T-cell (primary cell): ENCODE data around the gene CASK. TPM values are rescaled to one million over a fixed set of nuclear protein-coding genes. Genes with fewer than 3 reads are reported as not detected.

Experiments
- ATAC-seq, 4 experiments: fragments of 200-7000 bp in 3 of 4; fragments of 150-1000 bp in 1 of 4; cut with Tn5 transposase; replicated peaks in 1 of 4; 1 replicate in 3 of 4; 2 replicates in 1 of 4; pipeline ENCODE4 v1.10.0; 2021; ENCODE audit warnings: moderate library complexity in 3 of 4, mild to moderate bottlenecking in 2 of 4, moderate number of reproducible peaks in 1 of 4
- CTCF ChIA-PET, 2 donors: fragments of 300-600 bp; sonication (Branson Sonifier 250); formaldehyde crosslinking; loops; one replicate each; lab custom pipeline; 2022; ENCODE audit warnings: antibody characterized with exemption in 2 of 2; lab: Charles Lee
- POLR2A ChIA-PET, 2 donors: fragments of 300-600 bp; sonication (Branson Sonifier 250); formaldehyde crosslinking; loops; one replicate each; lab custom pipeline; 2022; ENCODE audit warnings: antibody characterized with exemption in 2 of 2; lab: Charles Lee
- DNase-seq, 35 experiments: peaks; one replicate each; pipeline versions ENCODE4 v3.0.0 to v3.0.0-alpha.2; 2013 to 2023
- H3K27ac ChIP-seq: one replicate; pipeline ENCODE4 v1.5.1; 2013; ENCODE audit warnings: low read length
- H3K27me3 ChIP-seq, 2 experiments: replicated peaks in 1 of 2; 1 replicate in 1 of 2; 2 replicates in 1 of 2; pipeline versions ENCODE4 v1.6.1 to v1.7.0; 2013; ENCODE audit warnings: low read length in 1 of 2, mixed read lengths in 1 of 2; ENCODE audit not compliant: control insufficient read depth in 2 of 2, insufficient read depth in 2 of 2; ENCODE audit errors: extremely low read depth in 1 of 2
- H3K36me3 ChIP-seq, 2 donors: 1 replicate in 1 of 2; 2 replicates in 1 of 2; pipeline versions ENCODE4 v1.6.1 to v1.7.0; 2013; ENCODE audit warnings: low read length in 1 of 2; ENCODE audit not compliant: control insufficient read depth in 2 of 2, insufficient read depth in 1 of 2; ENCODE audit errors: extremely low read depth in 1 of 2
- H3K4me1 ChIP-seq, 2 experiments: 1 replicate in 1 of 2; 2 replicates in 1 of 2; pipeline versions ENCODE4 v1.6.1 to v1.7.0; 2013; ENCODE audit warnings: low read length in 2 of 2, mixed read lengths in 1 of 2; ENCODE audit not compliant: insufficient read depth in 2 of 2, control insufficient read depth in 1 of 2; ENCODE audit errors: extremely low read depth in 1 of 2
- H3K4me3 ChIP-seq, 2 donors: 1 replicate in 1 of 2; 2 replicates in 1 of 2; pipeline versions ENCODE4 v1.5.1 to v1.7.0; 2013; ENCODE audit warnings: mild to moderate bottlenecking in 2 of 2, low read length in 1 of 2, moderate library complexity in 1 of 2; ENCODE audit not compliant: control insufficient read depth in 1 of 2; ENCODE audit errors: extremely low read depth in 1 of 2
- H3K9me3 ChIP-seq: 2 replicates; pipeline ENCODE4 v1.7.0; 2013
- H3K27ac Mint-ChIP-seq, 2 donors: one replicate each; pipeline ENCODE4 v1.8.0; 2020 to 2021; ENCODE audit warnings: mild to moderate bottlenecking in 2 of 2, mixed read lengths in 2 of 2
- H3K27me3 Mint-ChIP-seq, 2 donors: one replicate each; pipeline ENCODE4 v1.8.0; 2021 to 2022; ENCODE audit warnings: mixed read lengths in 2 of 2
- H3K36me3 Mint-ChIP-seq: one replicate; pipeline ENCODE4 v1.8.0; 2021; ENCODE audit warnings: mixed read lengths
- H3K4me1 Mint-ChIP-seq, 3 donors: one replicate each; pipeline ENCODE4 v1.8.0; 2020 to 2022; ENCODE audit warnings: mixed read lengths in 3 of 3, mild to moderate bottlenecking in 1 of 3
- H3K4me3 Mint-ChIP-seq, 3 donors: one replicate each; pipeline ENCODE4 v1.8.0; 2020 to 2022; ENCODE audit warnings: mild to moderate bottlenecking in 3 of 3, mixed read lengths in 3 of 3, moderate library complexity in 3 of 3
- H3K9me3 Mint-ChIP-seq, 3 donors: one replicate each; pipeline ENCODE4 v1.8.0; 2020 to 2022; ENCODE audit warnings: mixed read lengths in 3 of 3
- WGBS: methylation state at CpG from one replicate; pipeline ENCODE4 v1.1.5; 2013; ENCODE audit warnings: missing lambda C conversion rate; ENCODE audit not compliant: insufficient coverage; 5-methylcytosine and 5-hydroxymethylcytosine counted together
- total RNA-seq, 35 experiments: library from RNA in 6 of 35; stranded (reverse) in 6 of 35; fragments of 120-200 nt in 1 of 35; gene quantifications; one replicate each; pipeline versions ENCODE4 v1.2.1 to v1.2.4 and lab custom pipeline; 2013 to 2026

CASK gene
- total RNA-seq, 5 donors from 2014 or later (not counting 1 experiment from before 2014, with no cell fraction given), result 52.6 to 81.6 (median 67.5) TPM

GRCh38 chrX:41718481-41719235 is 204.7 kb downstream of the CASK start:
- H3K4me3 ChIP-seq, result no peak overlapping the region
- ChIA-PET POLR2A (no interaction called here), CTCF (no interaction called here)
- DNase-seq (no peak), ATAC-seq (no peak)
- H3K4me3 Mint-ChIP-seq, result no peak overlapping the region
- H3K27me3 Mint-ChIP-seq, result peaks cover 0 to 4% of the 10 kb centered on the region in 2 donors
- H3K4me1 ChIP-seq, result peaks cover 0 to 27% of the 10 kb centered on the region in 2 experiments
- H3K4me1 Mint-ChIP-seq, result peaks cover 27 to 50% (median 34%) of the 10 kb centered on the region in 3 donors
- peaks cover 4 to 10% (median 7%) of the 10 kb centered on the region in 3 donors for H3K9me3 Mint-ChIP-seq
- H3K27me3 ChIP-seq, result no peaks in the 10 kb centered on the region
- H3K36me3 ChIP-seq, result peaks cover 0 to 4% of the 10 kb centered on the region in 2 donors
- no CpG with 5 or more reads among the region's 4 CpGs for WGBS
- peaks cover 50% of the 10 kb centered on the region for H3K36me3 Mint-ChIP-seq
- no peak overlapping the region for H3K27ac Mint-ChIP-seq
- no peaks in the 10 kb centered on the region for H3K9me3 ChIP-seq
- peak overlapping the region; percentile 23 for H3K27ac ChIP-seq

DNA sequence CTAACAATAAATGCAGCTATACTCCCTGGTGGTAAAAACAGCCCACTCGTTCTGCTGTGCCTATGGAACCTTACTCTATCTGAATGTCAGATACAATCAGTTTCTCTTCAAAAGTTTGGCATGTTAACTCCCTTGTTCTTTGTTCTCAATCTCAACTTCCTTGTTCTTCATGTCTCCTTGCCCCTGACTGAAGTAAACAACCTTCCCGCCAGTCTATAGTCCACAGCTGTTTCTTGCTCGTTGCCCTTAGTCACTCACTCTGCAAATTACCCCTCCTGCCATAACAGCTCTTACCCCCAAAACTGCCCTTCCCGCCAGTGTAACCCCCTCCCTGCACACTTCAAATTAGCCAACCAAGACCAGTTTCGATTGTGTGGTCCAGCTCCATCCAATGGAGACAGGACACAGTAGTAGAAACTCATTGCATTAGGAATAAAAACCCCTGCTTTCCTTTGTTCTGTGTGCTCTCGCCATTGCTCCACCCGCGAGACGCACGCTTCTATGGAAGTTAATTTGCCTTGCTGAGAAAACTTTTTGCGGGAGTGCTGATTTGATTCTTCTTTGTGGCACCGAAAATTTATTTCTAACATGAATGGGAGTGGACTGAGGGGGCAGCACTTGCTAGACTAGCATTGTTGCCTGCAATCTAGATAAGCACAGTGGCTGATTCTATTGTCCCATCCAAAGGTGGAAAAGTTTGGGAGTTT is 206.4 kb downstream of the CASK start:
- Mint-ChIP-seq H3K36me3 (peaks cover 46% of the 10 kb centered on the region), H3K4me1 (peaks cover 24 to 41% (median 24%) of the 10 kb centered on the region in 3 donors), H3K27ac (peak overlapping the region; percentile 40 to 61), H3K4me3 (peak overlapping the region in 1 of 3 donors; percentile 19), H3K27me3 (no peaks in the 10 kb centered on the region), H3K9me3 (peaks cover 4 to 7% (median 6%) of the 10 kb centered on the region in 3 donors)
- peaks cover 0 to 24% of the 10 kb centered on the region in 2 experiments for H3K4me1 ChIP-seq
- CTCF ChIA-PET, result no interaction called here
- peaks cover 0 to 4% of the 10 kb centered on the region in 2 donors for H3K36me3 ChIP-seq
- POLR2A ChIA-PET, result interaction anchor here in 1 of 2 donors (1.0 kb wide), 1 partner anchor 11 kb away, joined by 3 read pairs; no protein-coding TSS in a partner anchor
- WGBS, result 73% methylated on average over 3 of the region's 12 CpGs
- no peak overlapping the region for H3K27ac ChIP-seq
- H3K4me3 ChIP-seq, result no peak overlapping the region
- H3K27me3 ChIP-seq, result no peaks in the 10 kb centered on the region
- DNase-seq, result no peak
- ATAC-seq, result peak in 1 of 4 experiments; percentile 24
- no peaks in the 10 kb centered on the region for H3K9me3 ChIP-seq

DNA sequence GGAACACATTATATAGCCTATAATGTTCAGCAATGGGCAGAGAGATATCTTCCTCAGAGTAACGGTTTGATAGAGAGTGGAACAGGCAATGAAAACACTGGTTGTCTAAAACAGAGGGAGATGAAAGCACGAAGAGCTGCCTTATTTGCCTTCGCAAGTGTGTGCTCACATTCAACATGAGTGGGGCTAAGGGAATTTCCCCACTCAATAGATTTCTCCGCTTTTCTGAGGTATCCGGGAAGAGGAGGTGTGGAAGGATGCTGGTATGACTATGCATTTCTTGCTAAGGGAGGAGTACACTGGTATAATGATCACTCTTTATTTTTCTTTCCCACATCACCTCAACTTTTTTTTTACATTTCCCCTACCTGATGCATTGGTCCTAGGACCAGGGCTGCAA is 207.1 kb downstream of the CASK start:
- DNase-seq (no peak), ATAC-seq (no peak)
- H3K9me3 ChIP-seq, result no peaks in the 10 kb centered on the region
- peaks cover 22 to 37% (median 24%) of the 10 kb centered on the region in 3 donors for H3K4me1 Mint-ChIP-seq
- no peak overlapping the region for H3K27ac ChIP-seq
- WGBS, result no CpG with 5 or more reads among the region's 5 CpGs
- CTCF ChIA-PET, result no interaction called here
- H3K4me3 ChIP-seq, result no peak overlapping the region
- peaks cover 0 to 3% of the 10 kb centered on the region in 2 donors for H3K27me3 Mint-ChIP-seq
- no peak overlapping the region for H3K27ac Mint-ChIP-seq
- no peak overlapping the region for H3K4me3 Mint-ChIP-seq
- H3K36me3 Mint-ChIP-seq, result peaks cover 42% of the 10 kb centered on the region
- peaks cover 0 to 4% of the 10 kb centered on the region in 2 donors for H3K36me3 ChIP-seq
- POLR2A ChIA-PET, result interaction anchor here in 1 of 2 donors (0.7 kb wide), 1 partner anchor 1925 kb away, joined by 3 read pairs; no protein-coding TSS in a partner anchor
- peaks cover 0 to 24% of the 10 kb centered on the region in 2 experiments for H3K4me1 ChIP-seq
- H3K9me3 Mint-ChIP-seq, result peaks cover 4 to 7% (median 6%) of the 10 kb centered on the region in 3 donors
- H3K27me3 ChIP-seq, result no peaks in the 10 kb centered on the region

GRCh38 chrX:41711021-41711667 is 212.2 kb downstream of the CASK start:
- H3K27ac ChIP-seq, result no peak overlapping the region
- POLR2A ChIA-PET, result no interaction called here
- H3K36me3 Mint-ChIP-seq, result peaks cover 16% of the 10 kb centered on the region
- no peaks in the 10 kb centered on the region for H3K27me3 ChIP-seq
- H3K27ac Mint-ChIP-seq, result no peak overlapping the region
- no peaks in the 10 kb centered on the region for H3K9me3 ChIP-seq
- H3K36me3 ChIP-seq, result no peaks in the 10 kb centered on the region
- CTCF ChIA-PET, result no interaction called here
- H3K4me1 Mint-ChIP-seq, result peaks cover 23 to 43% (median 24%) of the 10 kb centered on the region in 3 donors
- no peak overlapping the region for H3K4me3 Mint-ChIP-seq
- DNase-seq (no peak), ATAC-seq (no peak)
- peaks cover 0 to 5% of the 10 kb centered on the region in 2 donors for H3K27me3 Mint-ChIP-seq
- H3K4me3 ChIP-seq, result no peak overlapping the region
- peaks cover 0 to 5% of the 10 kb centered on the region in 2 experiments for H3K4me1 ChIP-seq
- WGBS, result 86% methylated on average over 1 of the region's 5 CpGs
- H3K9me3 Mint-ChIP-seq, result no peaks in the 10 kb centered on the region

DNA sequence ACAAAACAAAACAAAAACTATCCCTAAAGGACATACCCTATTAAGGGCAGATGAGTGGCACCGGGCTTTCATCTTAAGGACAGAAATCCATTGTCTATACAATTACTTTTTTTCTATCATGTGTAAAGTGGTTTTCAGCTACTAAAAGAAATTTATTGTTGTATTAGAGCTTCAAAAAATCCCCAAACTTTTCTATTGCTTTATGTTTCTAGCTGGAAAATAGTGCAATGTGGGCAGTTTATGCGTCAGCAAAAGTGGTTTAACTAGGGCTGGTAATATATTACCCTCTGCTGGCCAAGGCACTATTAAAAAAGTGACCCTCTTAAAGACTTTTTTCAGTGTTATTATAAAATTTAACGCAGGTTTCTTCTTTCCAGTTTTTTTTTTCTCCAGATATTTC is 214.9 kb downstream of the CASK start:
- H3K4me3 ChIP-seq, result no peak overlapping the region
- CTCF ChIA-PET, result interaction anchor here in 1 of 2 donors (0.6 kb wide), 1 partner anchor 251 kb away, joined by 3 read pairs; no protein-coding TSS in a partner anchor
- no peaks in the 10 kb centered on the region for H3K27me3 ChIP-seq
- peaks cover 2 to 12% of the 10 kb centered on the region in 2 experiments for H3K4me1 ChIP-seq
- H3K4me1 Mint-ChIP-seq, result peaks cover 34 to 51% (median 36%) of the 10 kb centered on the region in 3 donors
- no peak for ATAC-seq
- H3K36me3 Mint-ChIP-seq, result peaks cover 12% of the 10 kb centered on the region
- DNase-seq, result no peak
- peaks cover 0 to 18% of the 10 kb centered on the region in 2 donors for H3K27me3 Mint-ChIP-seq
- WGBS, result no CpG with 5 or more reads among the region's 3 CpGs
- POLR2A ChIA-PET, result no interaction called here
- no peaks in the 10 kb centered on the region for H3K9me3 Mint-ChIP-seq
- H3K36me3 ChIP-seq, result no peaks in the 10 kb centered on the region
- H3K27ac ChIP-seq, result no peak overlapping the region
- H3K4me3 Mint-ChIP-seq, result no peak overlapping the region
- no peaks in the 10 kb centered on the region for H3K9me3 ChIP-seq
- H3K27ac Mint-ChIP-seq, result no peak overlapping the region

GRCh38 chrX:41707218-41707617 is 216.1 kb downstream of the CASK start:
- Histone ChIP-seq H3K27ac (no peak overlapping the region), H3K4me1 (peaks cover 2 to 12% of the 10 kb centered on the region in 2 experiments), H3K27me3 (no peaks in the 10 kb centered on the region), H3K9me3 (no peaks in the 10 kb centered on the region), H3K4me3 (no peak overlapping the region), H3K36me3 (no peaks in the 10 kb centered on the region)
- DNase-seq (no peak), ATAC-seq (no peak)
- WGBS, result no CpG with 5 or more reads among the region's 1 CpG
- H3K27me3 Mint-ChIP-seq, result peaks cover 0 to 18% of the 10 kb centered on the region in 2 donors
- ChIA-PET POLR2A (interaction anchor here in 1 of 2 donors (0.6 kb wide), 1 partner anchor 25 kb away, joined by 3 read pairs; no protein-coding TSS in a partner anchor), CTCF (no interaction called here)
- H3K36me3 Mint-ChIP-seq, result peaks cover 10% of the 10 kb centered on the region
- H3K4me3 Mint-ChIP-seq, result no peak overlapping the region
- H3K4me1 Mint-ChIP-seq, result peaks cover 32 to 49% (median 34%) of the 10 kb centered on the region in 3 donors
- H3K27ac Mint-ChIP-seq, result peak overlapping the region; percentile 11 to 39
- H3K9me3 Mint-ChIP-seq, result no peaks in the 10 kb centered on the region
